Measurements from ENCODE around the gene DYSF.

Gene DYSF

DNA sequence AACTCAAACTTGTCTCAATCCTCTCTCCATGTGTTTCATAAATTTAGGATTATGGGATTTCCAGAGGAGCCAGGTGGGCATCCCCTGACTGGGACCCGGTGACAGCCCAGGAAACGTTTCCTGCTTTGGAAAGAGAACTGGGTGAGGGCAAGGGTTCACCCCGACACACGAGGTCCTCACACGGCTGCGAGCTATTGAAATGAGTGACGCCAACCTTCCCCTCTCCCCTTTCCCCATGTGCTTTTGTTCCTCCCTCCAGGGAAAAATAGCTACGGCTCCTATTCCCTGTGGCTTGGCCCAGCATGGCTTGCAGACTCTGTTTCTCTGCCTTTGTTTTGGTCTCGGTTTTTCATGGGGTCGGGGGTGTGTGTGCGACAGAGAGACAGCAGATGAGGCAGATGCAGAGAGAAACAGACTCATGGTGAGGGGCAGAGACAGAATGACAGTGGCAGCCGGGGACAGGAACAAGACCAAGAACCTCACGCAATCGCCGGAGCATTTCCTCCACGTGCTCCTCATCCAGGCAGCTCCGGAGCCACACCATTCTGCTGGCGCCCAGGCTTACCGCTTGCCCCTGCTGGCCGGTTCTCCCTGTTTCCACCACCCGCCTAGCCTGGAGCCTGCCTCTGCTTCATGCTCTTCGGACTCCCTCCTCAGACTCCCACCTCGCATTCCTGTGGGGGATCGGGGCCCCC, 238.5 kb downstream of the DYSF start:
- DNase-seq (ENCODE audit: low read depth in 2 of 2), result no peak

- DNase-seq (ENCODE audit: low read depth in 2 of 2), result no peak
These were observed 239.4 kb downstream of the DYSF start for GRCh38 chr2:71692621-71693277.

DNA sequence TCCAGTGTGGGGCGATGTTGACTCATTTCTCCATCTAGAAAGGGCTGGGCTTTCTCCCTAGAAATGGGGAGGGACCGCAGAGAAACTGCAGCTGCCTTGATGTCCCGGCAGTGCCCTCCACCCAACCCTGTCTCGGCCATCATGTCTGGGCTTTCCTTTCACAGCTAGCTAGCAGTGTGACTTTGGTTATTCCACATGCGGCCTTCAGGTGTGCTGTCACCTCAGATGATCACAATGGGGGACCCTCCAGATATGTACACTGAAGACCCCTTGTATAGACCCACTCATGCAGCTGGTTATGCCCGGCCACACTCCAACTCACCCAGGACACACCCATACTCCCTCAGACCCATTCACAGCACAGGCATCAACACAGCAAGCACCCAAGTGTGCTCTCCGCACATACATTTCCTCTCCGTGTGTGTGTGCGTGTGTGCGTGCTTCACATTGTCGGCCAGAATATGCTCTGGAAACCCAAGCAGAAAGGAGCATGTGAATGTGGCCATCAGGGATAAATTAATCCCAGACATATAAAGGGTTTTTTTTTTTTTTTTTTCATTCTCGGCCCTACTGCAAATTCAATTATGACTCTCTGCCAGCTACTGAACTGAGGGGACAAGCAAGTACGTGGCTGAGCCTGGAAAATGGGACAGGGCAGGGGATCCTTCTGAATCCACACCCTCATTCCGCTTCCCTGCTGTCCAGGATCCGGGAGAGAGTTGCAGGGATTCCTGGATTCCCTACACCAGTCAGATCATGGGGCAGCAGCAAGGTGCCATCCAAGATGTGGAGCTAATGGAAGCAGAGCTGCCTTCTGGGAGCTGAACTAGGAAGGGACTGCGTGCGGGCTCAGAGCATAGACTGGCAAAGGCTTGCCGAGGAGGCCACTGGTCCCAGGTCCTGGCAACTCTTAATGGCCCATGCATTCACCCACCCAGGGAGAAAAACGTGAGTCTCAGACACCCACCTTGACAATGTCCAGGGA, 240.2 kb downstream of the DYSF start:
- no peak for DNase-seq (ENCODE audit: low read depth in 2 of 2)

GRCh38 chr2:71694501-71695234, 241.3 kb downstream of the DYSF start:
- no peak for DNase-seq (ENCODE audit: low read depth in 2 of 2)

DNA sequence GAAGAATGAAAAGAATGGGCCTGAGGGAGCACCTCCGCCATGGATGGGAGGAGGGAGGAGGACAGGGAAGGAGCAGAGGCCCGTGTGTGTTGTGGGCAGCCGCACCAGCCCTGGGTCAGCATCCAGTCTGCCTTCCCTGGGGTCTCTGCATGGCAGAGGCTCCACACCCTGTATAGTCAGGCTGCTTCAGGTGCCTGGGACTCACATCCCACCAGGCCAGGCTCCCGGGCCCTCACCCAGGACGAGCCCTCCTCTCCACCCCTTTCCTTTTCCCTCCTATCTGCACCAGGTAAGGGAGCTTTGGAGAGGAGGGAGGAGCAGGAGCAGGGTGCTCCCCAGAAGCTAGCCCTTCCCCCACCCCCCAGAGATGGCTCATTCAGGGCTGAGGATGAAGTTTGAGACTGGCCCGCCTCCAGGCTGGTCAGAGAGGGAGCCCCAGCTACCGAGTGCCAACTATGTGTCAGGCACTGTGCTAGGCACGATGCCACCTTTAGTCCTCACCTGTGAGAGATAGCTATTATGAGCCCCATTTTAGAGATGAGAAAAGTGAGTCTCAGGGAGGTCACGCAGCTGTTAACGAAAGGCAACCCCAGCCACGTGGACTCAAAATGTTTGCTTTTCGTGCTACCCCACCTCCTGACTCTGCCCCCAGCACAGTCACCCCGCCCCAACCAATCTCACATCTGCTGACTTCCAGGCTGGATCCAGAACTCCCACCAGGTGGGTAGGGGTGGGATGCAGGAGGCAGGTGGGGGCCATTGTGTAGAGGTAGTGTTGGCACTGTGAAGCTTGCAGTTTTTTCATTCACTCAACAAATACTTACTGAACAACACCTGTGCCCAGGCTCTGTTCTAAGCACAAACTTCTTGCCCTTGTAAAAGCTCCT, 242.1 kb downstream of the DYSF start:
- no peak for DNase-seq (ENCODE audit: low read depth in 2 of 2)

GRCh38 chr2:71696381-71696780, 243.0 kb downstream of the DYSF start:
- DNase-seq (ENCODE audit: low read depth in 2 of 2), result no peak

DNA sequence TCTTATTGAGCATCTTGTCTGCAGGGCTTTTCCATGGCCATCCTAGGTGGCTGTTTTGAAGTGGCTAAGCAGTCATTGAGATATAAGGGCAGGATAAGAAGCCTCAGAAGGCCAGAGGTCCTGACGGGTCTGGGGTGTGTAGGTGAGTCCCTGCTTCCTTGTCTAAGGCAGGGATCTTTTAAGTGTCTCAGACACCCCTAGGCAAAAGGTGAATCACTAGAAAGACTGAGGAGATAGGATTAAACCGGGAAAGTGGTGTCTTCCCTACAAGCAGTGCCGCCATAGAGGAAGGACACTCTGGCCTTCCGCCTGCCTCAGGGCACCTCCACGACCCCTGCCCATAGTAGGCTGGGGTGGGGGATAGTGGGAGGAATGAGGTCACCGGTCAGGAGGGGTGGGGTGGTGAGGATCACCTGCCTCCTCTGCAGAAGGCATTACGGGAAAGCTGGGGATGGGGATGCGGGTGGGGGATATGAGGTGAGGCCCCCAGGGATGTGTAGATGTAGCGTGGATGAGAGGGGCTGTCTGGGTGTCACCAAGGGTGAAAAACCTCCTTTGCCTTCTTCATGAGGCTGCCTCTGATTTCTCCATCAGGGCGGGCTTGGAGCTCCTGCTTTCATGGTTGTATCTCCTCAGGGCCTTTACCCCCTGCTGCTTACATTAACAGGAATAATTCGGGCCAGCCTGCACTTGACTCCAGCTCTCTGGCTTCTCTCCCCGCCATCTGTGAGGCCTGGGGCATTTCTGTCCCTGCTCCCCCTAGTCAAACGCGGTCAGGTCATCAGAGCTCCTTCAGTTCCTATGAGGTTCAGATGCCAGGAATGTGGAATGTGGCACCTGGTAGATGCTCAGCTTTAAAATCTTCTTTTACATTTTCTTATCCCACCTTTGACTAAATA, 244.0 kb downstream of the DYSF start:
- no peak for DNase-seq (ENCODE audit: low read depth in 2 of 2)

DNA sequence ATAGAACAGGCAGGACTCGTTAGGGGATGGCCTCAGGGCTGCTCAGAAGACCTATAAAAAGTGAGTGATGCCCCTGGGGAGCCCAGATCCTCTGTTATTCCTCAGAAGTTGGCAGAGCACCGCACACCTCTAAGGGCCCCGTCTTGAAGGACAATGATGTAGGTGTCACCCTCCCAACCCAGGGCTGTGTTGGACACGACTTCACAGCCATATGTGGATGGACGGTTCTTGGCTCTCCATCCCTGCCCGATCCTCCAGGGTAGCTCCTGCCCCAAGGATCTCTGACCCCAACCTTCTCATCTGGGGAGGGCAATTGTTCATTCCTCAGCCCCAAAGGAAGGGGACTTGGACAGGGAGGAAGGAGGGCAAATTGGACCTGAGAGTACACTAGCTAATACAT, 246.1 kb downstream of the DYSF start:
- DNase-seq (ENCODE audit: low read depth in 2 of 2), result no peak

GRCh38 chr2:71700041-71700657, 246.8 kb downstream of the DYSF start:
- no peak for DNase-seq (ENCODE audit: low read depth in 2 of 2)

- DNase-seq (ENCODE audit: low read depth in 2 of 2), result no peak
These were observed 247.5 kb downstream of the DYSF start for GRCh38 chr2:71700658-71701397.

DNA sequence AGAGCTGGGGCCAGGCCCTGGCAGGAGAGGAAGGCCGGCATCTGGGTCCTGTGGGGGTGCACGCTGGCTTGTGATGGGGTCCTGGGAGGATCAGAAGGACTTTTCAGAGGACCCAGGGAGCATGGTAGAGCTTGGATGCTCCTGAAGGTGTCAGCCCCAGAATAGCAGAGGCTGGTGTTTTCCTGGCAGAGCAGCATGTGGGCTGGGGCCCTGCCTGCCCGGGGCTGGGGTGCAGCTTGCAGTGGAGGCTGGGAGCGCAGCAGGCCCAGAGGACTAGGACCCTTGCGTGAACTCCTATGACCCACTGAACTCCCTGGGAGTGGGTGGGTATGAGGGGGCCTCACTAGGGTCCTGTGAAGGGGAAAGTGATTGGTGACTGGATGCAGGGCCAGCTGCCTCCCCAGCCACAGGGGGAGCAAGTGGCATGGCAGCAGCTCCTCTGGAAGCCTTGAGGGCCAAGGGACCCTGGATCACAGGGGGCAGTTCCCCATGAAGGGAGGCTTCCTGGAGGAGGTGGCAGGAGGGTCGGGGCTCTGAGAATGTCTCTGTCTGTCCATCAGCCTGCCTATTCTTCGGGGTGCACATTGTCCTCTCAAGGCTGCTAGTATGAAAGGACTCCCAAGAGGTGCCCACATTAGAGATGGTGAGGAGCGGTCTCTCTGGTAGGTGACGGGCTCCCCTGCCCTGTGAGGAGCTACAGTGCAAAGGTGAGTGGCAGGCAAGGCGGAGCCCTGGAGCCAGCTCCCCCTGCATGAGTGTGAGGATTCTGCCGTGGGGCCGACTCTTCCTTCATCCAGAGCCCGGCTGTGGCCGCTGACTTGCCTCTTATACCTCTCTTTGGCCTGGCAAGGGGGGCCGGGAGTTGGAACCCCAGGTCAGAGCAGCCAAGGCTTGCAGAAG, 249.0 kb downstream of the DYSF start:
- DNase-seq (ENCODE audit: low read depth in 2 of 2), result no peak

GRCh38 chr2:71702971-71703898, 249.9 kb downstream of the DYSF start:
- no peak for DNase-seq (ENCODE audit: low read depth in 2 of 2)

- DNase-seq (ENCODE audit: low read depth in 2 of 2), result no peak
These were observed 250.8 kb downstream of the DYSF start for GRCh38 chr2:71704131-71704561.

DNA sequence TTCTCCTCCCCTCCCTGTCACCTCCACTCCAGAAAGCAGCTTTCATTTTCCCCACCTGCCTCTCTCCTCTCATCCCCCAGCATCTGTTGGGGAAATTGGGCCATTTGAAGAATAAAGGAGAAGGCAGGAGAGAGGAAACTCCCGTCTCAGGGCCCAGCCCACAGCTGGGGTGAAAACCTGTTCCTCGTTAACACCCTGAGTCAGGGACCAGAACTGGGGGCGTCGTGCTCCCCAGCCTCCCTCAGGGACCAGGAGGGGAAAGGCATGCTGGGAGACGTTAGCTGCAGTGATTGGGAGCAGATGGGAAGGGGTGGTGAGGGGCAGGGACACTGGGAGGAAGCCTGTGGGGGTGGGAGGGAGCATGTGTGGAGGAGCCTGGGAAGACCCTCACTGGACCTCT, 251.3 kb downstream of the DYSF start:
- DNase-seq (ENCODE audit: low read depth in 2 of 2), result no peak

- no peak for DNase-seq (ENCODE audit: low read depth in 2 of 2)
These were observed 252.0 kb downstream of the DYSF start for GRCh38 chr2:71705171-71705960.
